Measurements from ENCODE around the gene ALPK3.

- TF ChIP-seq EP300 (IDR thresholded peaks at IDR 0.05): no peak
- TF ChIP-seq CTCF (IDR thresholded peaks at IDR 0.05): no peak
- no peak for TF ChIP-seq POLR2AphosphoS5 (IDR thresholded peaks at IDR 0.05)
- no peak for TF ChIP-seq POLR2A (IDR thresholded peaks at IDR 0.05)
Observed at GRCh38 chr15:84879088-84879780, 62.1 kb downstream of the ALPK3 start.

Measured in stomach (tissue), 4 donors.